Suprapubic skin (tissue), 4 donors: ENCODE data around the gene GLT8D2. TPM values are rescaled to one million over a fixed set of nuclear protein-coding genes. Genes with fewer than 3 reads are reported as not detected.

Source experiments
- DNase-seq, 2 donors: peaks; one replicate each; pipeline ENCODE4 v3.0.0-alpha.2; 2019; ENCODE audit warnings: low spot score in 2 of 2
- H3K27ac ChIP-seq: fragments of 200-600 bp; sonication (generic); one replicate; pipeline ENCODE4 v1.5.1; 2019
- H3K27me3 ChIP-seq: fragments of 200-600 bp; sonication (generic); one replicate; pipeline ENCODE4 v1.5.1; 2019
- H3K36me3 ChIP-seq: fragments of 200-600 bp; sonication (generic); one replicate; pipeline ENCODE4 v1.5.1; 2019
- H3K4me1 ChIP-seq: fragments of 200-600 bp; sonication (generic); one replicate; pipeline ENCODE4 v1.5.1; 2019
- H3K4me3 ChIP-seq: fragments of 200-600 bp; sonication (generic); one replicate; pipeline ENCODE4 v1.5.1; 2019; ENCODE audit warnings: mild to moderate bottlenecking
- H3K9me3 ChIP-seq: fragments of 200-600 bp; sonication (generic); one replicate; pipeline ENCODE4 v1.5.1; 2019
- EP300 ChIP-seq: sonication (generic); formaldehyde crosslinking; IDR thresholded peaks from one replicate; pipeline ENCODE4 v1.6.1; 2017; ENCODE audit warnings: antibody characterized with exemption
- POLR2A ChIP-seq, 2 donors: fragments of 450-650 bp; IDR thresholded peaks; one replicate each; pipeline ENCODE4 v1.6.1; 2017; ENCODE audit warnings: antibody characterized with exemption in 2 of 2, mild to moderate bottlenecking in 2 of 2, moderate library complexity in 2 of 2
- POLR2AphosphoS5 ChIP-seq, 3 donors: sonication (generic); formaldehyde crosslinking; IDR thresholded peaks; one replicate each; pipeline ENCODE4 v1.6.1; 2017; ENCODE audit warnings: antibody characterized with exemption in 3 of 3
- WGBS: methylation state at CpG from one replicate; pipeline ENCODE4 v1.1.5; 2018; 5-methylcytosine and 5-hydroxymethylcytosine counted together
- total RNA-seq, 4 donors: library from RNA; depleted of rRNA; stranded (reverse); fragments of >200 nt; gene quantifications; one replicate each; pipeline ENCODE4 v1.1.0, GENCODE V29; 2016
- TF ChIP-seq, protein P1 (sequence below), 2 donors: fragments of 200-600 bp in 1 of 2; fragments of 450-650 bp in 1 of 2; sonication (generic) in 1 of 2; IDR thresholded peaks; one replicate each; pipeline ENCODE4 v1.5.1; 2016 to 2019; ENCODE audit warnings: antibody characterized with exemption in 2 of 2, mild to moderate bottlenecking in 1 of 2, moderate library complexity in 1 of 2

Gene GLT8D2
- total RNA-seq, 4 donors from 2014 or later: 1.1 to 4.5 (median 2.0) TPM

DNA sequence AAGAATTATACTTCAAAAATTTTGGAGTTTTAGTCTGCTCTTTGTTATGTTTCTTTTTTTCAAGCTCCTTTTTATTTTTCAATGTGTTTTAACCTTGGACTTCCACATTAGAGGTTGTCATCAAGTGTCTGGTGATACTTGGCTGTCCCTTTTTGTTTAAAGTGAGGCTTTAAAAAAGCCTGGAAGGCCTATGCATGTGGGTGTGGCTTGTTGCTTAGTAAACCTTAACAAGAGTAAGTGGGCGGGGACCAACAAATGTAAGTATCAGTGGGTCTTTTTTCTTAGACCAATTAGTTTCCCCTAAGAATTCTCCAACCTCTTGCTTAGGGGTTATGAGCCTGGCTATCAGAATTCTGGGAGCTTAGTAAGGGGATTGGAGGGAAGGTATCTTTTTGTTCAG, 40.7 kb upstream of the GLT8D2 start:
- WGBS: 97% methylated on average over 1 of the region's 1 CpG
- no peak for TF ChIP-seq EP300
- no peak for DNase-seq
- Histone ChIP-seq H3K27me3 (no peaks in the 10 kb centered on the region), H3K27ac (no peak overlapping the region), H3K9me3 (no peaks in the 10 kb centered on the region), H3K4me3 (no peak overlapping the region), H3K4me1 (no peaks in the 10 kb centered on the region), H3K36me3 (peaks cover 78% of the 10 kb centered on the region)

DNA sequence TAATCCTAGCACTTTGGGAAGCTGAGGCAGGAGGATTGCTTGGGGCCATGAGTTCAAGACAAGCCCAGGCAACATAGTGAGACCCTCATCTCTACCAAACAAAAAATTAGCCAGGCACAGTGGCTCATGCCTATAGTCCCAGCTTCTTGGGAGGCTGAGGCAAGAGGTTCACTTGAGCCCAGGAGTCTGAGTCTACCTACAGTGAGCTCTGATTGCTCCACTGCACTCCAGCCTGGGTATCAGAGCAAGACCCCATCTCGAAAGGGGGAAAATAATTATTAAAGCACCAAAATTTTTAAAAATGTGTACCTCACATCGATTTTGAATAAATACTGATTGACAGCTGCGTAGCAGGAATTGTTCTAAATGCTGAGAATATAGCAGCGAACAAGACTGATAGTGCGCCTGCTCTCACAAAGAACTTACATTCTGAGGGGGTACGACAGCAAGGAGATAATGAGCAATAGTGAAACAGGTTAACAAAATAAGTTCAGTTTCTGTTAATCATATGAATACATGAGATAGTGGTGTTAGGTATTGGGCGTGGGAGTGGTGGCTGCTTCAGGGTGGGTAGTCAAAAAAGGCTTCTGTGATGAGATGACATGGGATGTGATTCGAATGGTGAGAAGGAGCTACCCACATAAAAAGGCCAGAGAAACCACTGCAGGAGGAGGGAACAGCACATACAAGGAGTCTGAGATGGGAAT, 33.9 kb upstream of the GLT8D2 start:
- DNase-seq: no peak
- Histone ChIP-seq H3K4me3 (no peak overlapping the region), H3K36me3 (peaks cover 63% of the 10 kb centered on the region), H3K27me3 (no peaks in the 10 kb centered on the region), H3K27ac (no peak overlapping the region), H3K4me1 (peaks cover 1% of the 10 kb centered on the region), H3K9me3 (no peaks in the 10 kb centered on the region)
- TF ChIP-seq POLR2AphosphoS5 (IDR thresholded peaks at IDR 0.05) (no peak), EP300 (no peak), POLR2A (IDR thresholded peaks at IDR 0.05) (no peak)
- TF ChIP-seq, protein P1, sequence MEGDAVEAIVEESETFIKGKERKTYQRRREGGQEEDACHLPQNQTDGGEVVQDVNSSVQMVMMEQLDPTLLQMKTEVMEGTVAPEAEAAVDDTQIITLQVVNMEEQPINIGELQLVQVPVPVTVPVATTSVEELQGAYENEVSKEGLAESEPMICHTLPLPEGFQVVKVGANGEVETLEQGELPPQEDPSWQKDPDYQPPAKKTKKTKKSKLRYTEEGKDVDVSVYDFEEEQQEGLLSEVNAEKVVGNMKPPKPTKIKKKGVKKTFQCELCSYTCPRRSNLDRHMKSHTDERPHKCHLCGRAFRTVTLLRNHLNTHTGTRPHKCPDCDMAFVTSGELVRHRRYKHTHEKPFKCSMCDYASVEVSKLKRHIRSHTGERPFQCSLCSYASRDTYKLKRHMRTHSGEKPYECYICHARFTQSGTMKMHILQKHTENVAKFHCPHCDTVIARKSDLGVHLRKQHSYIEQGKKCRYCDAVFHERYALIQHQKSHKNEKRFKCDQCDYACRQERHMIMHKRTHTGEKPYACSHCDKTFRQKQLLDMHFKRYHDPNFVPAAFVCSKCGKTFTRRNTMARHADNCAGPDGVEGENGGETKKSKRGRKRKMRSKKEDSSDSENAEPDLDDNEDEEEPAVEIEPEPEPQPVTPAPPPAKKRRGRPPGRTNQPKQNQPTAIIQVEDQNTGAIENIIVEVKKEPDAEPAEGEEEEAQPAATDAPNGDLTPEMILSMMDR (IDR thresholded peaks at IDR 0.05): no peak
- 92% methylated on average over 8 of the region's 8 CpGs for WGBS

DNA sequence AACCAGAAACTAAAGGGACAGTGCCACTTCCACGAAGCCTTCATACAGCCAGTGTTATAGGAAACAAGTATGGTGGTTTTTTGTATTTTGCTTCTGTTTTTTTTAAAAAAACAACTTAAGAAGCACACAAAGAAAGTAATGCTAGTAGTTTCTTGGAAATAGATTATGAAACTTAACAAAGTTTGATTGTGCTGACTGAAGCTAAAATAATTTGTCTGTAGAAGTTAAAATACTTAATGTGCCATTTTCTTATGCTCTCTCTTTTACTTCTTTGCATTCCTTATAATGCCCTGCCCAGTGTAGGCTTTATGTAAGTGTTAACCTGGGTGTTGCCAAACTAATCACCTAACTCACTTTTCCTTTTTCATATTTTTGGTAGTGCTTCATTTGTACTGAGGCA, 30.8 kb upstream of the GLT8D2 start:
- Histone ChIP-seq H3K27ac (no peak overlapping the region), H3K36me3 (peaks cover 41% of the 10 kb centered on the region), H3K4me3 (no peak overlapping the region), H3K27me3 (no peaks in the 10 kb centered on the region), H3K9me3 (no peaks in the 10 kb centered on the region), H3K4me1 (peaks cover 4% of the 10 kb centered on the region)
- no peak for DNase-seq
- TF ChIP-seq, protein P1 (IDR thresholded peaks at IDR 0.05): no peak
- TF ChIP-seq POLR2A (IDR thresholded peaks at IDR 0.05) (no peak), EP300 (no peak), POLR2AphosphoS5 (IDR thresholded peaks at IDR 0.05) (no peak)
- 78% methylated on average over 1 of the region's 1 CpG for WGBS

DNA sequence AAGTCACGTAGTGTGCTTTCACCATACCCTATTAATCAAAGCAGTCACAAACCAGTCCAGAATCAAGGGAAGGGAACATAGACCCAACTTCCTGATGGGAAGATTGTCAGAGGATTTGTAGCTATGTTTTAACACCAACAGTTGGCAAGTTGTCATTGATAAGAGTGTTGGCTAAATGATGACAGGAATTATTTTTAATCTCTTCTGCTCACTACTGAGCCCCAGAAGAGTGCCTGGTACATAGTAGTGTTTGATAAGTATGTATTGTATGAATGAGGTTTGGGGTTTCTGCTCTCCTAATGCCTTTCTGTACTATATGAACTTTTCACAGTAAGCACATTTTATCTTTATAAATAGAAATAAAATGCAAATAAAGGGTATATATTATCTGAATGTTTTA, 29.0 kb upstream of the GLT8D2 start:
- TF ChIP-seq EP300: no peak
- no peak for TF ChIP-seq POLR2AphosphoS5 (IDR thresholded peaks at IDR 0.05)
- TF ChIP-seq POLR2A (IDR thresholded peaks at IDR 0.05): no peak
- TF ChIP-seq, protein P1 (IDR thresholded peaks at IDR 0.05): no peak
- WGBS: 95% methylated on average over 1 of the region's 1 CpG
- peaks cover 32% of the 10 kb centered on the region for H3K36me3 ChIP-seq
- no peaks in the 10 kb centered on the region for H3K9me3 ChIP-seq
- H3K4me3 ChIP-seq: no peak overlapping the region
- H3K4me1 ChIP-seq: peaks cover 4% of the 10 kb centered on the region
- H3K27me3 ChIP-seq: no peaks in the 10 kb centered on the region
- DNase-seq: no peak
- no peak overlapping the region for H3K27ac ChIP-seq

DNA sequence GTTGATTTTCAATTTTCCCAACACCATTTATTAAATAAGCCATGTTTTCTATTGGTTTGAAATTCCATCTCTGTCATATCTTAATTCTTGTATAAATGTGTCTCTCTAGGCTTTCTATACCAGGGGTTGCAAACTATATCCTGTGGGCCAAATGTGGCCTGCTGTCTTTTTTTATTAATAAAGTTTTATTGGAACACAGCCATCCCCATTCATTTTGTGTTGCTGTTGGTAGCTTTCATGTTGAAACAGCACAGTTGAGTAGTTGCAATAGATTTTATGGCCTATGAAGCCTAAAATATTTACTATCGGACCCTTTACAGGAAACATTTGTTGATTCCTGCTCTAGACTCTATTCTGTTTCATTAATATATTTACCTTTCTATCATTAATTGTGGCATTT, 23.7 kb upstream of the GLT8D2 start:
- peaks cover 37% of the 10 kb centered on the region for H3K36me3 ChIP-seq
- 98% methylated on average over 1 of the region's 1 CpG for WGBS
- TF ChIP-seq POLR2A (IDR thresholded peaks at IDR 0.05) (no peak), EP300 (no peak)
- TF ChIP-seq, protein P1 (IDR thresholded peaks at IDR 0.05): no peak

DNA sequence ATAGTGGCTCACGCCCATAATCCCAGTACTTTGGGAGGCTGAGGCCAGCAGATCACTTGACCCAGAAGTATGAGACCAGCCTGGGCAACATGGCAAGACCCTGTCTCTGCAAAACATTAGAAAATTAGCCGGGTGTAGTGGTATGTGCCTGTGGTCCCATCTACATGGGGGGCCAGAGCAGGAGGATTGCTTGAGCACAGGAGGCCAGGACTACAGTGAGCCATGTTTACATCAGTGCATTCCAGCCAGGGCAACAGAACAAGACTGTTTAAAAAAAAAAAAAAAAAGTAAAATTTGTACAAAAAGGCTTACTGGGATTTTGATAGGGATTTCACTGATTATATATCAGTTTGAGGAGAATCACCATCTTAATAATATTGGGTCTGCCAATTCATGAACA, 22.1 kb upstream of the GLT8D2 start:
- Histone ChIP-seq H3K27me3 (no peaks in the 10 kb centered on the region), H3K27ac (no peak overlapping the region), H3K9me3 (no peaks in the 10 kb centered on the region), H3K36me3 (peaks cover 35% of the 10 kb centered on the region), H3K4me1 (peaks cover 9% of the 10 kb centered on the region), H3K4me3 (no peak overlapping the region)
- 98% methylated on average over 2 of the region's 2 CpGs for WGBS
- no peak for TF ChIP-seq POLR2A (IDR thresholded peaks at IDR 0.05)
- no peak for TF ChIP-seq EP300
- no peak for TF ChIP-seq POLR2AphosphoS5 (IDR thresholded peaks at IDR 0.05)
- TF ChIP-seq, protein P1 (IDR thresholded peaks at IDR 0.05): no peak
- DNase-seq: no peak

More for the DNA sequence above, 23.7 kb upstream of the GLT8D2 start:
- H3K27me3 ChIP-seq: no peaks in the 10 kb centered on the region
- H3K4me1 ChIP-seq: peaks cover under 1% of the 10 kb centered on the region
- no peak for DNase-seq
- no peak overlapping the region for H3K4me3 ChIP-seq
- no peak overlapping the region for H3K27ac ChIP-seq
- no peaks in the 10 kb centered on the region for H3K9me3 ChIP-seq
